IMR-90 (cell line): Measurements from ENCODE around the gene EML3. TPM values are rescaled to one million over a fixed set of nuclear protein-coding genes. Genes with fewer than 3 reads are reported as not detected.
"Not testable (repeated sequence)": the region's sequence is repeated elsewhere in the genome, so short reads cannot be mapped to it uniquely, and the experiment has no call there.

Experiments
- ATAC-seq: fragments of 200-7000 bp; cut with Tn5 transposase; 2 replicates; pipeline ENCODE4 v1.9.1; 2020; ENCODE audit warnings: low read depth, mild to moderate bottlenecking, moderate library complexity
- BruUV-seq: library from RNA; stranded (reverse); fragments of 400-500 nt; replicated peaks from 2 replicates; lab custom pipeline; 2021; lab: Mats Ljungman, UMichigan
- CTCF ChIA-PET: fragments of 300-600 bp; formaldehyde crosslinking; extraction: SDS; loops from one replicate; lab custom pipeline; 2021; ENCODE audit warnings: antibody characterized with exemption; lab: Yijun Ruan, JAX
- POLR2A ChIA-PET: fragments of 300-600 bp; sonication (Branson Sonifier 250); formaldehyde crosslinking; loops from one replicate; lab custom pipeline; 2022; ENCODE audit warnings: antibody characterized with exemption; ENCODE audit not compliant: unreplicated experiment; lab: Charles Lee
- DNase-seq: peaks from one replicate; pipeline ENCODE4 v3.0.0; 2013
- H2AFZ ChIP-seq: replicated peaks from 2 replicates; pipeline ENCODE3; 2013; ENCODE audit warnings: low read length, mild to moderate bottlenecking; ENCODE audit not compliant: poor library complexity
- H2AK5ac ChIP-seq: 2 replicates; pipeline ENCODE4 v1.6.1; 2013; ENCODE audit warnings: low read depth, low read length, inconsistent platforms
- H2AK9ac ChIP-seq: replicated peaks from 2 replicates; pipeline ENCODE3; 2013; ENCODE audit warnings: mild to moderate bottlenecking, low read depth, low read length, moderate library complexity; ENCODE audit not compliant: poor library complexity
- H2BK120ac ChIP-seq: 2 replicates; pipeline ENCODE4 v1.6.1; 2013; ENCODE audit warnings: low read depth, low read length, inconsistent platforms
- H2BK15ac ChIP-seq: 3 replicates; pipeline ENCODE4 v1.6.1; 2013; ENCODE audit warnings: low read depth, low read length, inconsistent platforms
- H2BK20ac ChIP-seq: 2 replicates; pipeline ENCODE4 v1.6.1; 2013; ENCODE audit warnings: low read depth, mild to moderate bottlenecking, inconsistent platforms, low read length, moderate library complexity
- H2BK5ac ChIP-seq: 2 replicates; pipeline ENCODE4 v1.6.1; 2013; ENCODE audit warnings: mild to moderate bottlenecking, low read depth, low read length, inconsistent platforms; ENCODE audit not compliant: poor library complexity, severe bottlenecking
- H3K14ac ChIP-seq: replicated peaks from 2 replicates; pipeline ENCODE4 v1.6.1; 2013; ENCODE audit warnings: low read depth, low read length, inconsistent platforms
- H3K18ac ChIP-seq: 2 replicates; pipeline ENCODE4 v1.6.1; 2013; ENCODE audit warnings: low read depth, low read length, control low read depth
- H3K23ac ChIP-seq: 2 replicates; pipeline ENCODE4 v1.6.1; 2013; ENCODE audit warnings: low read depth, low read length, inconsistent platforms
- H3K27ac ChIP-seq: 2 replicates; pipeline ENCODE4 v1.5.1; 2013; ENCODE audit warnings: mild to moderate bottlenecking, control low read depth, low read length; ENCODE audit not compliant: insufficient read depth
- H3K27me3 ChIP-seq: 2 replicates; pipeline ENCODE4 v1.6.1; 2013; ENCODE audit warnings: low read length; ENCODE audit not compliant: control insufficient read depth, insufficient read depth
- H3K36me3 ChIP-seq: 2 replicates; pipeline ENCODE4 v1.6.1; 2013; ENCODE audit warnings: low read length, mixed read lengths; ENCODE audit not compliant: control insufficient read depth, insufficient read depth
- H3K4ac ChIP-seq: 2 replicates; pipeline ENCODE4 v1.6.1; 2013; ENCODE audit warnings: low read depth, low read length, inconsistent platforms
- H3K4me1 ChIP-seq: 2 replicates; pipeline ENCODE4 v1.6.1; 2013; ENCODE audit warnings: low read length, mixed read lengths; ENCODE audit not compliant: control insufficient read depth, insufficient read depth
- H3K4me2 ChIP-seq: 2 replicates; pipeline ENCODE4 v1.6.1; 2013; ENCODE audit warnings: low read depth, mild to moderate bottlenecking, control low read depth, low read length, moderate library complexity
- H3K4me3 ChIP-seq: 2 replicates; pipeline ENCODE4 v1.5.1; 2013; ENCODE audit warnings: low read depth, mild to moderate bottlenecking, control low read depth, low read length, moderate library complexity; ENCODE audit not compliant: insufficient read depth
- H3K56ac ChIP-seq: 2 replicates; pipeline ENCODE4 v1.6.1; 2013; ENCODE audit warnings: low read length, inconsistent platforms; ENCODE audit not compliant: insufficient read depth; ENCODE audit errors: extremely low read depth
- H3K79me1 ChIP-seq, 2 experiments: 2 replicates each; pipeline ENCODE4 v1.6.1; 2013; ENCODE audit warnings: low read length in 2 of 2, inconsistent platforms in 1 of 2, low read depth in 1 of 2
- H3K9ac ChIP-seq: 2 replicates; pipeline ENCODE4 v1.6.1; 2013; ENCODE audit warnings: low read depth, low read length, control low read depth
- H3K9me1 ChIP-seq: 2 replicates; pipeline ENCODE4 v1.6.1; 2013; ENCODE audit warnings: low read length, inconsistent platforms; ENCODE audit not compliant: insufficient read depth
- H3K9me3 ChIP-seq: 2 replicates; pipeline ENCODE4 v1.6.1; 2013; ENCODE audit warnings: low read length; ENCODE audit not compliant: control insufficient read depth, insufficient read depth
- H4K20me1 ChIP-seq: 2 replicates; pipeline ENCODE4 v1.6.1; 2013; ENCODE audit warnings: low read length, inconsistent platforms; ENCODE audit not compliant: insufficient read depth
- H4K5ac ChIP-seq: 2 replicates; pipeline ENCODE4 v1.6.1; 2013; ENCODE audit warnings: mild to moderate bottlenecking, low read depth, low read length, control low read depth
- H4K8ac ChIP-seq, 2 experiments: 2 replicates each; pipeline ENCODE4 v1.6.1; 2013; ENCODE audit warnings: low read depth in 2 of 2, low read length in 2 of 2, control low read depth in 1 of 2, inconsistent platforms in 1 of 2
- H4K91ac ChIP-seq: 2 replicates; pipeline ENCODE4 v1.6.1; 2013; ENCODE audit warnings: low read depth, low read length, inconsistent platforms; ENCODE audit not compliant: insufficient read depth
- RCOR1 ChIP-seq: IDR thresholded peaks from 2 replicates; pipeline ENCODE4 v1.6.1; 2012; ENCODE audit warnings: mild to moderate bottlenecking, low read length, improper control_type of control experiment; ENCODE audit not compliant: insufficient replicate concordance
- WGBS, 2 experiments: methylation state at CpG; one replicate each; pipeline versions ENCODE4 v1.1.5 to v1.1.7; 2013; ENCODE audit warnings: missing lambda C conversion rate in 2 of 2; ENCODE audit not compliant: insufficient read length in 1 of 2; ENCODE audit errors: extremely low coverage in 2 of 2; 5-methylcytosine and 5-hydroxymethylcytosine counted together
- dilution Hi-C: fragments of 300-500 bp; cut with HindIII; formaldehyde crosslinking; loops from one replicate; pipeline ENCODE4 v1.14.3; 2018; ENCODE audit warnings: low sequenced_read_pairs; ENCODE audit not compliant: unreplicated experiment
- in situ Hi-C: fragments of 300-500 bp; cut with MboI; formaldehyde crosslinking; loops from 3 replicates; pipeline ENCODE4 v1.14.3; 2019; ENCODE audit warnings: low sequenced_read_pairs, inconsistent platforms, mixed read lengths
- intact Hi-C: fragments of 100-400 bp; cut with micrococcal nuclease; formaldehyde crosslinking; loops from 2 replicates; pipeline ENCODE4 v1.10.0; 2022
- polyA plus RNA-seq, 3 experiments: library from polyadenylated mRNA; depleted of rRNA; stranded (reverse); fragments of >200 nt; gene quantifications; 2 replicates each; pipeline ENCODE4 v1.2.3, GENCODE V29; 2012; ENCODE audit warnings: low replicate concordance in 1 of 3
- total RNA-seq: library from RNA; depleted of rRNA; stranded (reverse); fragments of >200 nt; gene quantifications from 2 replicates; pipeline ENCODE4 v1.2.3, GENCODE V29; 2012

EML3 gene
- total and polyA plus RNA-seq, 2 of the 4 experiments (the other 2 are of a cell fraction), result 5.0 to 24.7 TPM

DNA sequence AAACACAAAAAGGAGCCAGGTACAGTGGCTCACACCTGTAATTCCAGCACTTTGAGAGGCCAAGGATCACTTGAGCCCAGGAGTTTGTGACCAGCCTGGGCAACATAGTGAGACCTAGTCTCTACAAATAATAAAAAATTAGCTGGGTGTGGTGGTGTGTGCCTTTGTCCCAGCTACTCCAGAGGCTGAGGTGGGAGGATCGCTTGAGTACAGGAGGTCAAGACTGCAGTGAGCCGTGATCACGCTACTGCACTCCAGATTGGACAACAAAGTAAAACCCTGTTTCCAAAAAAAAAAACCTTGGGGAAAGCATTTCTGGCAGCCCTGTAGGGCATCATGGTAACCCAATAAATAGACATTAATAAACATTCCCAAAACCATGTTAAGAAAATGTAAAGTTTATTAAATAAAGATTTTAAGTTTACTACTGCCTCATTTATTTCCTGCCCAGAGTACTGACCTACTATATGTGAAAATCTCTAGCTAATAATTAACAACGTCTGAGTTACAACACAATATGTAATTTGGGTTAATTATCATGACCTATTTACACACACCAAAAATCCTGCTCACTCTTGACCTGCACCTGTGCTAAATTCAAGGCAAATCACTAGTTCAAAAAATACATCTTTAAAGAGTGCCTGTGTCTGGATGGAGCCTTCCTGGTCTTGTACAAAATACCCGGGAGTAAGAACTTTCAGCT, 47.3 kb downstream of the EML3 start (continued):
- no peak for TF ChIP-seq RCOR1

DNA sequence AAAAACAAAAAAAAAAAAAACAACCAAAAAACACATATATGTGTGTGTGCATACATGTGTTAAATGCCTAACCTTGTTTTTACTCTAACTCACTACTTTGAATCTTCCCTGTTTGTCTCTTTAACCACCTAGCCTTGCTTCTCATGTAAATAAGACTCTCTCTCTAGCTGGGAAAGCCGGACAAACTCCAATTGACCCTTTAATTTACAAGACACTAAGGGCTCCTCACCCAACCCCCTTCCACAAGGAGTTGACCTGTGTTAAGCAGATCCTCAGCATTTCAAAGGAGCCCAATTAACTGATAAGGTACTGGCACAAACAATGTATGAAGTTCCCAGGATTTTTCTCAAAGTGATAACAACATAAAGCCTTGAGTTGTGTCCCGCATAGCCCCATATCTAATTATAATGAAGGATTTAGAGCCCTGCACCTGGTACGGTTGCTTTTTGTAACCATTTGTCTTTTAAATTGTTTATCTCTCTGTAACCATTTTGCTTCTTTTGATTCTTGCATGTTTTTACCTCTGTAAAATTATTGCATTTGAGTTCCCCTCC, 50.8 kb downstream of the EML3 start:
- ATAC-seq, H3K4ac ChIP-seq, H3K4me3 ChIP-seq, intact Hi-C loops, H3K9me1 ChIP-seq, DNase-seq, H4K91ac ChIP-seq, BruUV-seq, H3K18ac ChIP-seq, H3K4me1 ChIP-seq, dilution Hi-C loops, H2BK15ac ChIP-seq, in situ Hi-C loops, H2AK5ac ChIP-seq, H3K9ac ChIP-seq, H3K27me3 ChIP-seq, H4K5ac ChIP-seq, H2BK20ac ChIP-seq, H3K23ac ChIP-seq, H2AK9ac ChIP-seq, H3K14ac ChIP-seq, H3K9me3 ChIP-seq, H3K4me2 ChIP-seq, H4K8ac ChIP-seq, H2BK120ac ChIP-seq, H3K56ac ChIP-seq, H2AFZ ChIP-seq: not testable (repeated sequence)
- Histone ChIP-seq H3K27ac (peak overlapping the region; percentile 36; the same call in 1 of the 2 replicates), H3K36me3 (peaks cover 45% of the 10 kb centered on the region), H3K79me1 (peaks cover 17 to 35% of the 10 kb centered on the region in 2 experiments), H4K20me1 (peaks cover 42% of the 10 kb centered on the region), H2BK5ac (peak overlapping the region; percentile 35)
- CTCF ChIA-PET, result interaction anchor here (1.8 kb wide), 1 partner anchor 161 kb away, joined by 8 read pairs; no protein-coding TSS in a partner anchor
- no CpG with 5 or more reads among the region's 3 CpGs for WGBS, 2 experiments
- POLR2A ChIA-PET, result interaction anchor here (0.6 kb wide), 1 partner anchor 9 kb away, joined by 3 read pairs; no protein-coding TSS in a partner anchor
